Adrenal gland (tissue), 12 donors: ENCODE results near the gene ATG9A. TPM values are rescaled to one million over a fixed set of nuclear protein-coding genes. Genes with fewer than 3 reads are reported as not detected.

Experiments used
- DNase-seq, 7 donors: peaks; one replicate each; pipeline ENCODE4 v3.0.0-alpha.2; 2019 to 2020
- H3K27ac ChIP-seq, 5 donors: fragments of 200-600 bp; sonication (generic) in 4 of 5; 1 replicate in 3 of 5; 2 replicates in 2 of 5; pipeline versions ENCODE4 v1.5.1 to v1.8.0; 2016 to 2020; ENCODE audit warnings: mild to moderate bottlenecking in 1 of 5
- H3K27me3 ChIP-seq: fragments of 200-600 bp; 2 replicates; pipeline ENCODE4 v1.8.0; 2021
- H3K36me3 ChIP-seq, 2 donors: fragments of 200-600 bp; replicated peaks in 1 of 2; 1 replicate in 1 of 2; 2 replicates in 1 of 2; pipeline versions ENCODE4 v1.5.1 to v1.8.0; 2018 to 2022
- H3K4me1 ChIP-seq, 2 donors: fragments of 200-600 bp; replicated peaks in 1 of 2; 1 replicate in 1 of 2; 2 replicates in 1 of 2; pipeline versions ENCODE4 v1.5.1 to v1.8.0; 2018 to 2021
- H3K4me3 ChIP-seq, 4 donors: fragments of 200-600 bp; sonication (generic) in 3 of 4; one replicate each; pipeline ENCODE4 v1.5.1; 2016 to 2018
- H3K9me3 ChIP-seq, 3 donors: fragments of 200-600 bp; sonication (generic) in 1 of 3; replicated peaks in 1 of 3; 1 replicate in 2 of 3; 2 replicates in 1 of 3; pipeline versions ENCODE4 v1.5.1 to v1.8.0; 2016 to 2021
- POLR2A ChIP-seq, 2 donors: fragments of 450-650 bp; IDR thresholded peaks; one replicate each; pipeline ENCODE4 v1.6.1; 2017; ENCODE audit warnings: antibody characterized with exemption in 2 of 2, mild to moderate bottlenecking in 2 of 2, moderate library complexity in 1 of 2
- WGBS, 4 donors: extraction: QIAGEN DNeasy Blood & Tissue Kit in 2 of 4; methylation state at CpG; one replicate each; pipeline versions ENCODE4 v1.1.5 to v1.1.7; 2013 to 2017; 5-methylcytosine and 5-hydroxymethylcytosine counted together
- intact Hi-C, 2 donors: fragments of 100-400 bp; cut with DNase I; formaldehyde crosslinking; loops; one replicate each; pipeline versions ENCODE4 v1.14.1 to v1.15.0; 2022 to 2023
- polyA plus RNA-seq, 3 donors: library from polyadenylated mRNA; stranded (reverse); fragments of 200-250 nt in 2 of 3; fragments of 350-450 nt in 1 of 3; fragmentation: Illumina TruSeq in 1 of 3; extraction: RNeasy Lipid Tissue Mini Kit (QIAGEN cat#74804) in 1 of 3; gene quantifications; one replicate each; pipeline ENCODE4 v1.2.3, GENCODE V29; 2013 to 2014
- total RNA-seq, 9 donors: library from RNA; depleted of rRNA in 4 of 9; stranded (reverse); fragments of >200 nt in 4 of 9; fragments of 120-200 nt in 1 of 9; fragmentation: NEBNext Ultra II Directional in 1 of 9; extraction: Animal tissue kit (Norgen Biotek cat#: 25700) in 1 of 9; gene quantifications; one replicate each; pipeline versions ENCODE4 v1.1.0 to v1.2.4, GENCODE V29; 2013 to 2023
- TF ChIP-seq, protein P1 (sequence below), 6 experiments: fragments of 450-650 bp in 4 of 6; fragments of 200-600 bp in 2 of 6; sonication (generic) in 1 of 6; IDR thresholded peaks; 1 replicate in 5 of 6; 2 replicates in 1 of 6; pipeline versions ENCODE4 v1.5.1 to v1.8.0; 2016 to 2021; ENCODE audit warnings: antibody characterized with exemption in 6 of 6, mild to moderate bottlenecking in 2 of 6, moderate library complexity in 1 of 6
- donor health status: healthy with polysubstance abuse.
- donor health status: Bipolar disorder and iron deficiency.
- donor health status: DM: yes; HTN: yes; CAD: no.
- donor health status: DM: no; HTN: no; CAD: no.
- donor health status: DM: no; HTN: no; CAD: no.
- donor health status: DM: yes; HTN: yes; CAD: no.

ATG9A gene
- total and polyA plus RNA-seq, 12 donors: 13.0 to 73.1 (median 51.3) TPM

- H3K27me3 ChIP-seq: no peaks in the 10 kb centered on the region
- intact Hi-C loops: loop anchor here (5.0 to 10.0 kb wide), 2 partner anchors 42 to 49 kb away; partner anchors contain the start of genes NHEJ1 (in 1 of the 2) and SLC23A3 (in 1 of the 2)
- 92 to 96% (median 94%) methylated on average over 15 of the region's 15 CpGs for WGBS, 4 donors
- H3K9me3 ChIP-seq: no peaks in the 10 kb centered on the region
- peaks cover 0 to 52% of the 10 kb centered on the region in 2 donors for H3K36me3 ChIP-seq
- no peak for DNase-seq
- peaks cover 17 to 24% of the 10 kb centered on the region in 2 donors for H3K4me1 ChIP-seq
- no peak overlapping the region for H3K4me3 ChIP-seq
- H3K27ac ChIP-seq: no peak overlapping the region
- TF ChIP-seq, protein P1, sequence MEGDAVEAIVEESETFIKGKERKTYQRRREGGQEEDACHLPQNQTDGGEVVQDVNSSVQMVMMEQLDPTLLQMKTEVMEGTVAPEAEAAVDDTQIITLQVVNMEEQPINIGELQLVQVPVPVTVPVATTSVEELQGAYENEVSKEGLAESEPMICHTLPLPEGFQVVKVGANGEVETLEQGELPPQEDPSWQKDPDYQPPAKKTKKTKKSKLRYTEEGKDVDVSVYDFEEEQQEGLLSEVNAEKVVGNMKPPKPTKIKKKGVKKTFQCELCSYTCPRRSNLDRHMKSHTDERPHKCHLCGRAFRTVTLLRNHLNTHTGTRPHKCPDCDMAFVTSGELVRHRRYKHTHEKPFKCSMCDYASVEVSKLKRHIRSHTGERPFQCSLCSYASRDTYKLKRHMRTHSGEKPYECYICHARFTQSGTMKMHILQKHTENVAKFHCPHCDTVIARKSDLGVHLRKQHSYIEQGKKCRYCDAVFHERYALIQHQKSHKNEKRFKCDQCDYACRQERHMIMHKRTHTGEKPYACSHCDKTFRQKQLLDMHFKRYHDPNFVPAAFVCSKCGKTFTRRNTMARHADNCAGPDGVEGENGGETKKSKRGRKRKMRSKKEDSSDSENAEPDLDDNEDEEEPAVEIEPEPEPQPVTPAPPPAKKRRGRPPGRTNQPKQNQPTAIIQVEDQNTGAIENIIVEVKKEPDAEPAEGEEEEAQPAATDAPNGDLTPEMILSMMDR (IDR thresholded peaks at IDR 0.05): no peak
- no peak for TF ChIP-seq POLR2A (IDR thresholded peaks at IDR 0.05)
These were observed 15.3 kb downstream of the ATG9A start for GRCh38 chr2:219214141-219214540.

GRCh38 chr2:219213486-219214071 is 15.9 kb downstream of the ATG9A start:
- H3K9me3 ChIP-seq: no peaks in the 10 kb centered on the region
- peaks cover 0 to 58% of the 10 kb centered on the region in 2 donors for H3K36me3 ChIP-seq
- no peak for DNase-seq
- TF ChIP-seq POLR2A (IDR thresholded peaks at IDR 0.05): no peak
- TF ChIP-seq, protein P1 (IDR thresholded peaks at IDR 0.05): no peak
- H3K4me1 ChIP-seq: peaks cover 14 to 21% of the 10 kb centered on the region in 2 donors
- 89 to 98% (median 95%) methylated on average over 6 to 10 of the region's 10 CpGs for WGBS, 4 donors
- intact Hi-C loops: loop anchor here (5.0 to 10.0 kb wide), 2 partner anchors 41 to 49 kb away; partner anchors contain the start of genes NHEJ1 (in 1 of the 2) and SLC23A3 (in 1 of the 2)
- no peak overlapping the region for H3K27ac ChIP-seq
- H3K4me3 ChIP-seq: no peak overlapping the region
- no peaks in the 10 kb centered on the region for H3K27me3 ChIP-seq

GRCh38 chr2:219213026-219213415 is 16.4 kb downstream of the ATG9A start:
- 87 to 95% (median 91%) methylated on average over 6 to 8 of the region's 8 CpGs for WGBS, 4 donors
- peaks cover 0 to 63% of the 10 kb centered on the region in 2 donors for H3K36me3 ChIP-seq

DNA sequence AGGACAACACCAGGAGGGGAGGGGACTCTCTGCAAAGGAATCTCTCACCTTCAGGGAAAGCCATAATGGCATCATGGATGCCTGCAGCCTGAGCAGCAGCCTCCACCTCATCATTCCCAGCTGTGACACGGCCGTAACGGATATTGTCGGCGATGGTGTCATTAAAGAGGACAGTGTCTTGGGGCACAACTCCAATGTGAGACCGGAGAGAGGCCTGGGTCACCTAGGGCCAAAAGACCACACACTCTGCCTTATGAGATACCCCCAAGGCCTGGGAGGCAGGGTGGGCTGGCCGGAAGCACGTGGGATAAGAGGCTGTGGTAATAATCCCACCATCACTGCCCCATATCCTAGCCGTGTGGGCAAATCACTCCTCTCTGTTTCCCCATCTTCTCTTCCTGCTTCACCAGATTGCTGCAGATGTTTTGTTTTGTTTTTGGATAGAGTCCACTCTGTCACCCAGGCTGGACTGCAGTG is 18.5 kb downstream of the ATG9A start:
- DNase-seq: peak in 1 of 7 donors; percentile 26
- Histone ChIP-seq H3K4me3 (no peak overlapping the region), H3K27ac (no peak overlapping the region), H3K27me3 (no peaks in the 10 kb centered on the region), H3K4me1 (peaks cover 7 to 14% of the 10 kb centered on the region in 2 donors), H3K9me3 (no peaks in the 10 kb centered on the region), H3K36me3 (peaks cover 0 to 64% of the 10 kb centered on the region in 2 donors)
- TF ChIP-seq POLR2A (IDR thresholded peaks at IDR 0.05): no peak
- TF ChIP-seq, protein P1 (IDR thresholded peaks at IDR 0.05): no peak
- intact Hi-C loops: loop anchor here (5.0 to 10.0 kb wide), 2 partner anchors 39 to 46 kb away; partner anchors contain the start of genes NHEJ1 (in 1 of the 2) and SLC23A3 (in 1 of the 2)
- 83 to 90% (median 87%) methylated on average over 9 of the region's 9 CpGs for WGBS, 4 donors

More at GRCh38 chr2:219213026-219213415, 16.4 kb downstream of the ATG9A start:
- Histone ChIP-seq H3K9me3 (no peaks in the 10 kb centered on the region), H3K4me3 (no peak overlapping the region), H3K4me1 (peaks cover 8 to 20% of the 10 kb centered on the region in 2 donors), H3K27ac (no peak overlapping the region), H3K27me3 (no peaks in the 10 kb centered on the region)
- intact Hi-C loops: loop anchor here (5.0 to 10.0 kb wide), 2 partner anchors 41 to 48 kb away; partner anchors contain the start of genes NHEJ1 (in 1 of the 2) and SLC23A3 (in 1 of the 2)
- DNase-seq: peak in 1 of 7 donors; percentile 13
- no peak for TF ChIP-seq POLR2A (IDR thresholded peaks at IDR 0.05)
- TF ChIP-seq, protein P1 (IDR thresholded peaks at IDR 0.05): no peak
